NCI-H2227 (cell line): ENCODE results near the gene WDR46.
"Not testable (repeated sequence)": the region's sequence is repeated elsewhere in the genome, so short reads cannot be mapped to it uniquely, and the experiment has no call there.

Experiments used
- DNase-seq: peaks from one replicate; lab custom pipeline; 2025; ENCODE audit not compliant: unreplicated experiment; lab: John Stamatoyannopoulos, UW

WDR46 gene

GRCh38 chr6:33288141-33288920, 708 bp downstream of the WDR46 start:
- no peak for DNase-seq

GRCh38 chr6:33286946-33287914, 1.8 kb downstream of the WDR46 start:
- DNase-seq, result no peak

- DNase-seq, result not testable (repeated sequence)
Observed at GRCh38 chr6:33285214-33285613, 3.8 kb downstream of the WDR46 start.

GRCh38 chr6:33280539-33280938, 8.5 kb downstream of the WDR46 start:
- DNase-seq, result no peak

GRCh38 chr6:33279971-33280511, 9.0 kb downstream of the WDR46 start:
- peak; percentile 33 for DNase-seq

GRCh38 chr6:33279257-33279695, 9.8 kb downstream of the WDR46 start:
- DNase-seq, result no peak

GRCh38 chr6:33278810-33279209, 10.2 kb downstream of the WDR46 start:
- no peak for DNase-seq

- DNase-seq, result no peak
Observed at GRCh38 chr6:33278392-33278741, 10.7 kb downstream of the WDR46 start.

GRCh38 chr6:33277663-33278391, 11.2 kb downstream of the WDR46 start:
- no peak for DNase-seq

- DNase-seq, result peak; percentile 94
Observed at GRCh38 chr6:33276864-33277662, 12.0 kb downstream of the WDR46 start, which contains the start of gene B3GALT4. B3GALT4 (plus strand) TSS chr6:33277123; CDS start chr6:33277420, 297 bp downstream.

- DNase-seq, result no peak
Observed at GRCh38 chr6:33276581-33276863, 12.5 kb downstream of the WDR46 start.

GRCh38 chr6:33275795-33276580, 13.1 kb downstream of the WDR46 start:
- DNase-seq, result not testable (repeated sequence)

GRCh38 chr6:33273924-33274902, 14.8 kb downstream of the WDR46 start:
- no peak for DNase-seq

GRCh38 chr6:33273129-33273923, 15.7 kb downstream of the WDR46 start:
- no peak for DNase-seq

- no peak for DNase-seq
Observed at GRCh38 chr6:33272275-33273128, 16.5 kb downstream of the WDR46 start.

- peak; percentile 98 for DNase-seq
Observed at GRCh38 chr6:33271468-33272274, 17.4 kb downstream of the WDR46 start, which contains the start of the genes RPS18 and VPS52. RPS18 (plus strand) TSS chr6:33272075; CDS start chr6:33272120, 45 bp downstream. VPS52 (minus strand) TSS chr6:33271876; CDS start chr6:33271675, 201 bp downstream.
